WTC11 (cell line): ENCODE results near the gene HECW1. TPM values are rescaled to one million over a fixed set of nuclear protein-coding genes. Genes with fewer than 3 reads are reported as not detected.
"Not testable (repeated sequence)": the region's sequence is repeated elsewhere in the genome, so short reads cannot be mapped to it uniquely, and the experiment has no call there.

ENCODE experiments used
- ATAC-seq: fragments of 200-7000 bp; cut with Tn5 transposase; 2 replicates; pipeline ENCODE4 v1.10.0; 2021; ENCODE audit warnings: mild to moderate bottlenecking, moderate library complexity
- CTCF ChIA-PET: fragments of 300-600 bp; sonication (Branson Sonifier 250); formaldehyde crosslinking; loops from one replicate; lab custom pipeline; 2021; ENCODE audit warnings: antibody characterized with exemption; lab: Charles Lee
- POLR2A ChIA-PET: fragments of 350-600 bp; sonication (Branson Sonifier 250); formaldehyde crosslinking; loops from one replicate; lab custom pipeline; 2021; ENCODE audit warnings: antibody characterized with exemption; lab: Charles Lee
- DNase-seq: peaks from one replicate; pipeline ENCODE4 v3.0.0; 2021; ENCODE audit warnings: low spot score
- H3K27ac Mint-ChIP-seq: 2 replicates; pipeline ENCODE4 v1.8.0; 2021; ENCODE audit warnings: mixed read lengths
- H3K27me3 Mint-ChIP-seq: 2 replicates; pipeline ENCODE4 v1.8.0; 2021; ENCODE audit warnings: low read depth, mild to moderate bottlenecking, moderate library complexity, mixed read lengths
- H3K36me3 Mint-ChIP-seq: 2 replicates; pipeline ENCODE4 v1.8.0; 2021; ENCODE audit warnings: mixed read lengths
- H3K4me1 Mint-ChIP-seq: 2 replicates; pipeline ENCODE4 v1.8.0; 2022; ENCODE audit warnings: mixed read lengths
- H3K4me3 Mint-ChIP-seq: 2 replicates; pipeline ENCODE4 v1.8.0; 2021; ENCODE audit warnings: mild to moderate bottlenecking, moderate library complexity, mixed read lengths
- H3K9me3 Mint-ChIP-seq: 2 replicates; pipeline ENCODE4 v1.8.0; 2021; ENCODE audit warnings: mixed read lengths
- AR ChIP-seq: fragments of 250-450 bp; sonication (Bioruptor Pico); IDR thresholded peaks from 2 replicates; pipeline ENCODE4 v1.9.0; 2021; ENCODE audit warnings: mild to moderate bottlenecking
- ATF3 ChIP-seq: sonication (generic); formaldehyde crosslinking; conservative IDR thresholded peaks from 2 replicates; pipeline ENCODE4 v1.8.1; 2022; ENCODE audit warnings: mild to moderate bottlenecking, missing genetic modification reagents
- ATF6 ChIP-seq: sonication (generic); formaldehyde crosslinking; IDR thresholded peaks from 2 replicates; pipeline ENCODE4 v1.8.1; 2023; ENCODE audit warnings: mild to moderate bottlenecking, missing genetic modification reagents
- ESRRA ChIP-seq: sonication (generic); formaldehyde crosslinking; IDR thresholded peaks from 2 replicates; pipeline ENCODE4 v1.8.1; 2022; ENCODE audit warnings: mild to moderate bottlenecking, missing genetic modification reagents, borderline replicate concordance
- FOXJ3 ChIP-seq: sonication (generic); formaldehyde crosslinking; IDR thresholded peaks from 2 replicates; pipeline ENCODE4 v1.9.0; 2021; ENCODE audit warnings: missing genetic modification reagents, mild to moderate bottlenecking, borderline replicate concordance
- GABPB1 ChIP-seq: sonication (generic); formaldehyde crosslinking; IDR thresholded peaks from 2 replicates; pipeline ENCODE4 v1.8.1; 2023; ENCODE audit warnings: mild to moderate bottlenecking, missing genetic modification reagents
- GTF2I ChIP-seq: fragments of 250-450 bp; sonication (Bioruptor Pico); conservative IDR thresholded peaks from 2 replicates; pipeline ENCODE4 v1.4.0; 2021; ENCODE audit warnings: mild to moderate bottlenecking
- MYBL2 ChIP-seq: sonication (generic); formaldehyde crosslinking; IDR thresholded peaks from 2 replicates; pipeline ENCODE4 v1.8.1; 2023; ENCODE audit warnings: mild to moderate bottlenecking, moderate library complexity, missing genetic modification reagents
- PRRX2 ChIP-seq: fragments of 250-450 bp; sonication (Bioruptor Pico); IDR thresholded peaks from 2 replicates; pipeline ENCODE4 v1.8.0; 2021; ENCODE audit warnings: mild to moderate bottlenecking
- ZNF121 ChIP-seq: sonication (generic); formaldehyde crosslinking; IDR thresholded peaks from 2 replicates; pipeline ENCODE4 v1.8.0; 2023; ENCODE audit warnings: missing genetic modification reagents
- total RNA-seq: library from RNA; stranded (reverse); gene quantifications from 3 replicates; pipeline ENCODE4 v1.2.3, GENCODE V29; 2021
- TF ChIP-seq, protein P1 (sequence below): sonication (generic); formaldehyde crosslinking; IDR thresholded peaks from 2 replicates; pipeline ENCODE4 v1.8.0; 2022; ENCODE audit warnings: missing genetic modification reagents
- TF ChIP-seq, protein P2 (sequence below): sonication (generic); formaldehyde crosslinking; IDR thresholded peaks from 2 replicates; pipeline ENCODE4 v1.8.1; 2023; ENCODE audit warnings: mild to moderate bottlenecking, missing genetic modification reagents, borderline replicate concordance
- TF ChIP-seq, protein P3 (sequence below): sonication (generic); formaldehyde crosslinking; IDR thresholded peaks from 2 replicates; pipeline ENCODE4 v1.8.1; 2023; ENCODE audit warnings: mild to moderate bottlenecking, missing genetic modification reagents, moderate library complexity

HECW1 gene
- total RNA-seq, 1 experiment from 2014 or later = 6.1 TPM

DNA sequence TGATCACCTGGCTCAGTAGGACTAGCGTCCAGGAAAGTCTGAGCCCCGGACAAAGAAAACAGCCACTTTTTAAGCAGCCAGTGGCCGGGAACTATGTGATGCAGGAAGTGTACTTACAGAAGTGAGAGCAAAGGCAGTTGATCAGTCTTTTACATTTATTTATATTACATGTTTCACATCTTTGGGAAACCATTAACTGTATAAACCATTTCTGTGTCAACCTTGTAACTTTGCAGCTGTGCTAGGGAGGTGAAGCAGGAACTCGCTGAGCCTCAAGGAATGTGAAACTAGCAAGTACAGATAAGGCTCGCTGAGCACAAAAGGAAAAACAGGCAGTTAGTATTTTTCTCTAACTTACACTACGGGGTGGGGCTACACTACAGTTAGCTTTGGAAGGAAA, 39.9 kb upstream of the HECW1 start:
- DNase-seq = no peak
- H3K4me1 Mint-ChIP-seq = peaks cover 33% of the 10 kb centered on the region
- CTCF ChIA-PET = interaction anchor here (0.7 to 3.2 kb wide), 6 partner anchors 22 to 220 kb away, joined by 3 to 34 read pairs (median 4); no protein-coding TSS in a partner anchor
- H3K4me3 Mint-ChIP-seq = no peak overlapping the region
- H3K9me3 Mint-ChIP-seq = peaks cover 6% of the 10 kb centered on the region; the same call in 1 of the 2 replicates
- H3K27ac Mint-ChIP-seq = no peak overlapping the region
- no peak for TF ChIP-seq GTF2I (CRISPR knock-in tag)
- H3K27me3 Mint-ChIP-seq = no peaks in the 10 kb centered on the region
- H3K36me3 Mint-ChIP-seq = no peaks in the 10 kb centered on the region
- ATAC-seq = no peak
- POLR2A ChIA-PET = no interaction called here

GRCh38 chr7:43073811-43074210, 38.6 kb upstream of the HECW1 start:
- CTCF ChIA-PET = interaction anchor here (3.2 kb wide), 1 partner anchor 34 kb away, joined by 34 read pairs; no protein-coding TSS in a partner anchor
- POLR2A ChIA-PET, H3K4me3 Mint-ChIP-seq, H3K36me3 Mint-ChIP-seq, H3K9me3 Mint-ChIP-seq, DNase-seq, H3K27ac Mint-ChIP-seq, H3K27me3 Mint-ChIP-seq, ATAC-seq: not testable (repeated sequence)
- H3K4me1 Mint-ChIP-seq = peaks cover 46% of the 10 kb centered on the region

GRCh38 chr7:43076189-43076605, 36.2 kb upstream of the HECW1 start:
- Mint-ChIP-seq H3K27ac (no peak overlapping the region), H3K36me3 (no peaks in the 10 kb centered on the region), H3K4me1 (peaks cover 49% of the 10 kb centered on the region), H3K9me3 (peaks cover 6% of the 10 kb centered on the region; the same call in 1 of the 2 replicates), H3K4me3 (no peak overlapping the region), H3K27me3 (no peaks in the 10 kb centered on the region)
- DNase-seq = no peak
- ChIA-PET POLR2A (interaction anchor here (0.7 kb wide), 1 partner anchor 86 kb away, joined by 3 read pairs; no protein-coding TSS in a partner anchor), CTCF (interaction anchor here (0.6 to 2.9 kb wide), 8 partner anchors 32 to 364 kb away, joined by 3 to 23 read pairs (median 4); no protein-coding TSS in a partner anchor)
- TF ChIP-seq GTF2I (CRISPR knock-in tag) (no peak), GABPB1 (CRISPR knock-in tag) (no peak), FOXJ3 (CRISPR knock-in tag) (no peak), ESRRA (CRISPR knock-in tag) (no peak), ATF3 (CRISPR knock-in tag) (no peak), MYBL2 (CRISPR knock-in tag) (no peak), PRRX2 (CRISPR knock-in tag) (no peak), ZNF121 (CRISPR knock-in tag) (no peak), ATF6 (no peak), AR (CRISPR knock-in tag) (no peak)
- TF ChIP-seq, protein P1, sequence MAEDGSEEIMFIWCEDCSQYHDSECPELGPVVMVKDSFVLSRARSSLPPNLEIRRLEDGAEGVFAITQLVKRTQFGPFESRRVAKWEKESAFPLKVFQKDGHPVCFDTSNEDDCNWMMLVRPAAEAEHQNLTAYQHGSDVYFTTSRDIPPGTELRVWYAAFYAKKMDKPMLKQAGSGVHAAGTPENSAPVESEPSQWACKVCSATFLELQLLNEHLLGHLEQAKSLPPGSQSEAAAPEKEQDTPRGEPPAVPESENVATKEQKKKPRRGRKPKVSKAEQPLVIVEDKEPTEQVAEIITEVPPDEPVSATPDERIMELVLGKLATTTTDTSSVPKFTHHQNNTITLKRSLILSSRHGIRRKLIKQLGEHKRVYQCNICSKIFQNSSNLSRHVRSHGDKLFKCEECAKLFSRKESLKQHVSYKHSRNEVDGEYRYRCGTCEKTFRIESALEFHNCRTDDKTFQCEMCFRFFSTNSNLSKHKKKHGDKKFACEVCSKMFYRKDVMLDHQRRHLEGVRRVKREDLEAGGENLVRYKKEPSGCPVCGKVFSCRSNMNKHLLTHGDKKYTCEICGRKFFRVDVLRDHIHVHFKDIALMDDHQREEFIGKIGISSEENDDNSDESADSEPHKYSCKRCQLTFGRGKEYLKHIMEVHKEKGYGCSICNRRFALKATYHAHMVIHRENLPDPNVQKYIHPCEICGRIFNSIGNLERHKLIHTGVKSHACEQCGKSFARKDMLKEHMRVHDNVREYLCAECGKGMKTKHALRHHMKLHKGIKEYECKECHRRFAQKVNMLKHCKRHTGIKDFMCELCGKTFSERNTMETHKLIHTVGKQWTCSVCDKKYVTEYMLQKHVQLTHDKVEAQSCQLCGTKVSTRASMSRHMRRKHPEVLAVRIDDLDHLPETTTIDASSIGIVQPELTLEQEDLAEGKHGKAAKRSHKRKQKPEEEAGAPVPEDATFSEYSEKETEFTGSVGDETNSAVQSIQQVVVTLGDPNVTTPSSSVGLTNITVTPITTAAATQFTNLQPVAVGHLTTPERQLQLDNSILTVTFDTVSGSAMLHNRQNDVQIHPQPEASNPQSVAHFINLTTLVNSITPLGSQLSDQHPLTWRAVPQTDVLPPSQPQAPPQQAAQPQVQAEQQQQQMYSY (CRISPR knock-in tag) = no peak
- TF ChIP-seq, protein P2, sequence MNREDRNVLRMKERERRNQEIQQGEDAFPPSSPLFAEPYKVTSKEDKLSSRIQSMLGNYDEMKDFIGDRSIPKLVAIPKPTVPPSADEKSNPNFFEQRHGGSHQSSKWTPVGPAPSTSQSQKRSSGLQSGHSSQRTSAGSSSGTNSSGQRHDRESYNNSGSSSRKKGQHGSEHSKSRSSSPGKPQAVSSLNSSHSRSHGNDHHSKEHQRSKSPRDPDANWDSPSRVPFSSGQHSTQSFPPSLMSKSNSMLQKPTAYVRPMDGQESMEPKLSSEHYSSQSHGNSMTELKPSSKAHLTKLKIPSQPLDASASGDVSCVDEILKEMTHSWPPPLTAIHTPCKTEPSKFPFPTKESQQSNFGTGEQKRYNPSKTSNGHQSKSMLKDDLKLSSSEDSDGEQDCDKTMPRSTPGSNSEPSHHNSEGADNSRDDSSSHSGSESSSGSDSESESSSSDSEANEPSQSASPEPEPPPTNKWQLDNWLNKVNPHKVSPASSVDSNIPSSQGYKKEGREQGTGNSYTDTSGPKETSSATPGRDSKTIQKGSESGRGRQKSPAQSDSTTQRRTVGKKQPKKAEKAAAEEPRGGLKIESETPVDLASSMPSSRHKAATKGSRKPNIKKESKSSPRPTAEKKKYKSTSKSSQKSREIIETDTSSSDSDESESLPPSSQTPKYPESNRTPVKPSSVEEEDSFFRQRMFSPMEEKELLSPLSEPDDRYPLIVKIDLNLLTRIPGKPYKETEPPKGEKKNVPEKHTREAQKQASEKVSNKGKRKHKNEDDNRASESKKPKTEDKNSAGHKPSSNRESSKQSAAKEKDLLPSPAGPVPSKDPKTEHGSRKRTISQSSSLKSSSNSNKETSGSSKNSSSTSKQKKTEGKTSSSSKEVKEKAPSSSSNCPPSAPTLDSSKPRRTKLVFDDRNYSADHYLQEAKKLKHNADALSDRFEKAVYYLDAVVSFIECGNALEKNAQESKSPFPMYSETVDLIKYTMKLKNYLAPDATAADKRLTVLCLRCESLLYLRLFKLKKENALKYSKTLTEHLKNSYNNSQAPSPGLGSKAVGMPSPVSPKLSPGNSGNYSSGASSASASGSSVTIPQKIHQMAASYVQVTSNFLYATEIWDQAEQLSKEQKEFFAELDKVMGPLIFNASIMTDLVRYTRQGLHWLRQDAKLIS (CRISPR knock-in tag) = no peak
- TF ChIP-seq, protein P3, sequence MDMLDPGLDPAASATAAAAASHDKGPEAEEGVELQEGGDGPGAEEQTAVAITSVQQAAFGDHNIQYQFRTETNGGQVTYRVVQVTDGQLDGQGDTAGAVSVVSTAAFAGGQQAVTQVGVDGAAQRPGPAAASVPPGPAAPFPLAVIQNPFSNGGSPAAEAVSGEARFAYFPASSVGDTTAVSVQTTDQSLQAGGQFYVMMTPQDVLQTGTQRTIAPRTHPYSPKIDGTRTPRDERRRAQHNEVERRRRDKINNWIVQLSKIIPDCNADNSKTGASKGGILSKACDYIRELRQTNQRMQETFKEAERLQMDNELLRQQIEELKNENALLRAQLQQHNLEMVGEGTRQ (CRISPR knock-in tag) = no peak
- no peak for ATAC-seq
